ENCODE measurements around the gene NEUROD2.

DNA sequence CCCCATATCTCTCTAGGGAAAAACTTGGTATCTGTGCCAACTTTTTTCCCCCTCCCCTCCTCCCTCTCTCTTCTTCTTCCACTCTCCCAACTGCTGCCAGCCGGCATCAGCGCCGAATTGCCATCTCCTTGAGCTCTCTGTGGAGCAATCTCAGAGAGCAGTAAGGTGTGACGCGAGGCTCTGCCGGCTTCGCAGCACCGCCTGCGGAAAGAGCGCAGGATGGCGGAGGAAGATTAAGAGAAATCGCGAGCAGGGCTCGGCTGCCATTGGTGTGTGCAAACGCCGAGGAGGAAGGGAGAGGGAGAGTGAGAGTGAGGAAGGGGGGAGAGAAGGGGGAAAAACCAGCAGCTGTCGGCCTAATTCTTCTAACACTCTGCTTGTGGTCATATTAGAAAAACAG is 44.2 kb downstream of the NEUROD2 start:
- TF ChIP-seq KDM5A (IDR thresholded peaks at IDR 0.05) (no peak), RAD21 (conservative IDR thresholded peaks at IDR 0.05 in 1 of 2, IDR thresholded peaks at IDR 0.05 in 1 of 2) (no peak)
